GM19452 (cell line): ENCODE measurements around the gene CD1C.
A peak's percentile ranks its signal among the peaks of the same experiment; 100 is the strongest.
"Not testable (repeated sequence)": the region's sequence is repeated elsewhere in the genome, so short reads cannot be mapped to it uniquely, and the experiment has no call there.

ENCODE experiments used
- ATAC-seq: cut with Tn5 transposase; IDR thresholded peaks from one replicate; pipeline ENCODE4 v1.9.1; 2021; ENCODE audit not compliant: unreplicated experiment

The CD1C gene

GRCh38 chr1:158289811-158290210 is at the start of gene CD1C:
Gene CD1C, plus strand, starts transcription at chr1:158289923. Its CDS starts 142 bp downstream, at chr1:158290065.
- ATAC-seq: no peak

- no peak for ATAC-seq
Measured at GRCh38 chr1:158246650-158247049, 43.1 kb upstream of the CD1C start.

GRCh38 chr1:158248118-158248517 is 41.6 kb upstream of the CD1C start:
- peak; percentile 89 for ATAC-seq

GRCh38 chr1:158248771-158249170 is 41.0 kb upstream of the CD1C start:
- no peak for ATAC-seq

- no peak for ATAC-seq
Measured at GRCh38 chr1:158249646-158250045, 40.1 kb upstream of the CD1C start.

GRCh38 chr1:158251163-158251562 is 38.6 kb upstream of the CD1C start:
- ATAC-seq: no peak

- no peak for ATAC-seq
Measured at GRCh38 chr1:158255656-158256055, 34.1 kb upstream of the CD1C start.

GRCh38 chr1:158256747-158257146 is 33.0 kb upstream of the CD1C start:
- ATAC-seq: not testable (repeated sequence)

GRCh38 chr1:158257888-158258287 is 31.8 kb upstream of the CD1C start:
- no peak for ATAC-seq

GRCh38 chr1:158259117-158259516 is 30.6 kb upstream of the CD1C start:
- no peak for ATAC-seq

GRCh38 chr1:158272681-158273080 is 17.0 kb upstream of the CD1C start:
- no peak for ATAC-seq

GRCh38 chr1:158274797-158275196 is 14.9 kb upstream of the CD1C start:
- peak; percentile 79 for ATAC-seq

GRCh38 chr1:158282421-158282820 is 7.3 kb upstream of the CD1C start:
- ATAC-seq: not testable (repeated sequence)

GRCh38 chr1:158283965-158284364 is 5.8 kb upstream of the CD1C start:
- peak; percentile 60 for ATAC-seq

- ATAC-seq: peak; percentile 65
Measured at GRCh38 chr1:158285756-158286241, 3.9 kb upstream of the CD1C start.

- no peak for ATAC-seq
Measured at GRCh38 chr1:158286487-158286886, 3.2 kb upstream of the CD1C start.

- no peak for ATAC-seq
Measured at GRCh38 chr1:158286941-158287346, 2.8 kb upstream of the CD1C start.

- no peak for ATAC-seq
Measured at GRCh38 chr1:158290321-158290844, 660 bp downstream of the CD1C start.

GRCh38 chr1:158295791-158296190 is 6.1 kb downstream of the CD1C start:
- ATAC-seq: no peak

- peak; percentile 46 for ATAC-seq
Measured at GRCh38 chr1:158310623-158311022, 20.9 kb downstream of the CD1C start.

- ATAC-seq: peak; percentile 55
Measured at GRCh38 chr1:158311066-158311465, 21.3 kb downstream of the CD1C start.

- no peak for ATAC-seq
Measured at GRCh38 chr1:158323866-158324265, 34.1 kb downstream of the CD1C start.

- ATAC-seq: no peak
Measured at GRCh38 chr1:158324395-158324794, 34.7 kb downstream of the CD1C start.
